T-helper 2 cell treated with Interferon-gamma antibody and Interleukin-4, amounts not matched to agents 5 μg/mL and 100 μg/mL, for 36 hours (primary cell): Measurements from ENCODE around the gene VAV3.

Experiments
- DNase-seq: peaks from one replicate; pipeline ENCODE4 v3.0.0; 2021; ENCODE audit warnings: low spot score
- H3K27ac Mint-ChIP-seq: one replicate; pipeline ENCODE4 v1.8.0; 2021; ENCODE audit warnings: mild to moderate bottlenecking, mixed read lengths
- H3K27me3 Mint-ChIP-seq: one replicate; pipeline ENCODE4 v1.8.0; 2021; ENCODE audit warnings: low read depth, mixed read lengths
- H3K36me3 Mint-ChIP-seq: one replicate; pipeline ENCODE4 v1.8.0; 2021; ENCODE audit warnings: low read depth, mixed read lengths
- H3K4me1 Mint-ChIP-seq: one replicate; pipeline ENCODE4 v1.8.0; 2021; ENCODE audit warnings: low read depth, mixed read lengths
- H3K4me3 Mint-ChIP-seq: one replicate; pipeline ENCODE4 v1.8.0; 2022; ENCODE audit warnings: mild to moderate bottlenecking, moderate library complexity, mixed read lengths
- H3K9me3 Mint-ChIP-seq: one replicate; pipeline ENCODE4 v1.8.0; 2021; ENCODE audit warnings: mixed read lengths

VAV3 gene

GRCh38 chr1:107682467-107682866 lies 282.5 kb downstream of the VAV3 start:
- no peaks in the 10 kb centered on the region for H3K36me3 Mint-ChIP-seq
- no peak for DNase-seq
- peaks cover 2% of the 10 kb centered on the region for H3K27me3 Mint-ChIP-seq
- H3K27ac Mint-ChIP-seq, result no peak overlapping the region
- H3K4me1 Mint-ChIP-seq, result no peaks in the 10 kb centered on the region
- H3K4me3 Mint-ChIP-seq, result no peak overlapping the region
- no peaks in the 10 kb centered on the region for H3K9me3 Mint-ChIP-seq

GRCh38 chr1:107681001-107681479 lies 283.9 kb downstream of the VAV3 start:
- no peak overlapping the region for H3K4me3 Mint-ChIP-seq
- H3K4me1 Mint-ChIP-seq, result no peaks in the 10 kb centered on the region
- no peak for DNase-seq
- peaks cover 2% of the 10 kb centered on the region for H3K27me3 Mint-ChIP-seq
- H3K27ac Mint-ChIP-seq, result no peak overlapping the region
- no peaks in the 10 kb centered on the region for H3K36me3 Mint-ChIP-seq
- H3K9me3 Mint-ChIP-seq, result no peaks in the 10 kb centered on the region

DNA sequence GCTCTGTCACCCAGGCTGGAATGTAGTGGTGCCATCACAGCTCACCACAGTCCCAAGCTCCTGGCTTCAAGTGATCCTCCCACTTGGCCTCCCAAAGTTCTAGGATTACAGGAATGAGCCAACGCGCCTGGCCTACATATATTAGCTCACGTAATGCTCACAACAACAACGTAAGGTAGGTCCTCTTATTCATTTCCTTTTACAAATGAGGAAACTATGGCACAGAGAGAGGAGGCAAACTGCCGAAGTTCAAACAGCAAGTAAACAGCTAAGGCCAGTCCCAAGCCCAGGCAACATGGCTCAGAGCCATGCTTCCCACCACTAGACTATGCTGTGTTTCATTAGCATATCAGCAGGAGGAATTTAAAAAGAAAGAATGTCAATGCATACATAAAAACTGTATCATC lies 284.4 kb downstream of the VAV3 start:
- H3K4me3 Mint-ChIP-seq, result no peak overlapping the region
- no peak for DNase-seq
- no peaks in the 10 kb centered on the region for H3K36me3 Mint-ChIP-seq
- peaks cover 2% of the 10 kb centered on the region for H3K27me3 Mint-ChIP-seq
- no peaks in the 10 kb centered on the region for H3K9me3 Mint-ChIP-seq
- H3K27ac Mint-ChIP-seq, result no peak overlapping the region
- no peaks in the 10 kb centered on the region for H3K4me1 Mint-ChIP-seq

DNA sequence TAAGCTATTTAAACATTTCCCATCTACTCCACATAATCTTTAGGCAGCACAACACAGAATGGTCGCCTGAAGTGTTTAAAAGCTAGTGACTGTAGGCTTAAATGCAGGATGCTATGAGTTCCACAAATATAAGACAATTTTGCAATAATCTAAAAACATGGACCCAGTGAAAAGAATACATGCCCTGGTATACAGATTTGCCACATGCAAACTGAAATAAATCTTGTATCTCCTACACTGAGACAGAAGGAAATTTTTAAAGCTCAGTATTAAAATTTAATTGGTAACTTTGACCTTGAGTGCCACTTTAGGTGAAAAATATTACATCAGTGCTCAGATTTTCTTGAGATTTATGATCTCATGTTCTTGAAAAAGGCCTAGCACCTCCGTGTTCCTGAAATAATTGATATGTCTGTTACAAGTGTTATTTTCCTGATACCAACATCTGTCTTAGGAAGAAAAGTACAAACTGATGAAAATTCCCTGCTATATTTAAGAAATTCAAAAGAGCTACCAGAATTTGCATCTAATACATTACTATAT lies 285.5 kb downstream of the VAV3 start:
- DNase-seq, result no peak
- H3K4me1 Mint-ChIP-seq, result no peaks in the 10 kb centered on the region
- H3K27me3 Mint-ChIP-seq, result peaks cover 2% of the 10 kb centered on the region
- no peak overlapping the region for H3K4me3 Mint-ChIP-seq
- H3K27ac Mint-ChIP-seq, result no peak overlapping the region
- H3K9me3 Mint-ChIP-seq, result no peaks in the 10 kb centered on the region
- no peaks in the 10 kb centered on the region for H3K36me3 Mint-ChIP-seq

GRCh38 chr1:107678993-107679392 lies 286.0 kb downstream of the VAV3 start:
- Mint-ChIP-seq H3K4me3 (no peak overlapping the region), H3K27me3 (peaks cover 2% of the 10 kb centered on the region), H3K27ac (no peak overlapping the region), H3K36me3 (no peaks in the 10 kb centered on the region), H3K9me3 (no peaks in the 10 kb centered on the region), H3K4me1 (no peaks in the 10 kb centered on the region)
- DNase-seq, result no peak

DNA sequence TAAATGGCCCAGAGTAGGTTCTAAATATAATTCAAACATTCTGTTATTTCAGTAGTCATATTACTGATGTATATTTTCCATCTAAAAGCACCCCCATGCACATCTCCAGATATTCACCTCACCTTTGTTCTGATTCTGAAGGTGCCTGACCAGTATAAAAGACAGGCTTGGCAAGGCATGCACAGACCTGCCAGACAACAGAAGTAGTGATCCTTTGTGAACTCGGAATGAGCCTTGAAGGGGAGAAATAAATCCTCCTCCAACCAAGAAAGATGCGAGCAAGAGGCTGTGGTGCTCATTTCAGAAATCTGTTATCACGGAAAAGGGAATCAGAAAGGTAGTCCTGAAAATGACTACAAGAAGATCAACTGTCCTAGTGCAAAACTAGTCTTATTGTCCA lies 287.3 kb downstream of the VAV3 start:
- H3K9me3 Mint-ChIP-seq, result no peaks in the 10 kb centered on the region
- H3K4me1 Mint-ChIP-seq, result no peaks in the 10 kb centered on the region
- no peak overlapping the region for H3K4me3 Mint-ChIP-seq
- no peak overlapping the region for H3K27ac Mint-ChIP-seq
- H3K36me3 Mint-ChIP-seq, result no peaks in the 10 kb centered on the region
- DNase-seq, result no peak
- peaks cover 2% of the 10 kb centered on the region for H3K27me3 Mint-ChIP-seq

DNA sequence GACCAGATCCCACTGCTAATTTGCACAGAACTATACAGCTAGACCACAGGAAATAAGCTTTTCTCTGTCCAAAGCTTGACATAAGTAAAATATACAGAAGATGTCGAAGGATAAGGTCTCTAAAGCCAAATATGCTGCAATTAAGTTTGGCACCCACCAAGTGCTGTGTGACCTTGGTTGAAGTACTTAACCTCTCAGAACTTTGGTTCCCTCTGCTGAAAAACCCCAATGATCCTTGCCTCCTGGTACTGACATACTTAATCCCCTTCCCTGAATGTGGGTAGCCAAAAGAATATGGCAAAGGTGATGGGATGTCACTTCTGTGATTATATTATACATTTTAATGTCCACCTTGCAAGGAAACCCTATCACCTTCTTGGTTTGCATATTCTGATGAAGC lies 290.5 kb downstream of the VAV3 start:
- H3K4me3 Mint-ChIP-seq, result no peak overlapping the region
- H3K9me3 Mint-ChIP-seq, result no peaks in the 10 kb centered on the region
- peaks cover 2% of the 10 kb centered on the region for H3K27me3 Mint-ChIP-seq
- H3K36me3 Mint-ChIP-seq, result no peaks in the 10 kb centered on the region
- no peak overlapping the region for H3K27ac Mint-ChIP-seq
- no peak for DNase-seq
- H3K4me1 Mint-ChIP-seq, result no peaks in the 10 kb centered on the region

GRCh38 chr1:107673006-107673405 lies 292.0 kb downstream of the VAV3 start:
- H3K9me3 Mint-ChIP-seq, result no peaks in the 10 kb centered on the region
- no peaks in the 10 kb centered on the region for H3K4me1 Mint-ChIP-seq
- H3K27ac Mint-ChIP-seq, result no peak overlapping the region
- H3K4me3 Mint-ChIP-seq, result no peak overlapping the region
- no peaks in the 10 kb centered on the region for H3K36me3 Mint-ChIP-seq
- H3K27me3 Mint-ChIP-seq, result no peaks in the 10 kb centered on the region
- DNase-seq, result no peak

GRCh38 chr1:107670397-107671040 lies 294.5 kb downstream of the VAV3 start:
- Mint-ChIP-seq H3K27me3 (no peaks in the 10 kb centered on the region), H3K4me1 (no peaks in the 10 kb centered on the region), H3K36me3 (no peaks in the 10 kb centered on the region), H3K4me3 (no peak overlapping the region), H3K27ac (no peak overlapping the region), H3K9me3 (no peaks in the 10 kb centered on the region)
- no peak for DNase-seq

DNA sequence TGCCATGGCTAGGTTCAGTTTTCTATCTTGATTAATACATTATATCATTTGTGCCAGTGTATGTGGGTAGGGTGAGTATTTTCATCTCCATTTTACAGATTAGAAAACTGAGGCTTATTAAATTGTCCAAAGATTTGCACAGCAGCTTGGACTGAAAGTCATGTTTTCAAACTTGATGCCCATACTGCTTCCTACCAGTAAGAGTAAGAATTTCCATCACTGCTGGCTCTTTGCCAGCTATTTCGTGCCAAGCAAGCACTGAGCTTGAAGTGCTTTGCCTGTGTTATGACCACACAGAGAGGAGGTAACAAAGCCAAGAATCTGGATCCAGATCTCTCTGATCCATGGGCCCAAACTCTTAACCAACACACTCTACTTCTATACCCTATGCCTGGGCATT lies 295.0 kb downstream of the VAV3 start:
- Mint-ChIP-seq H3K9me3 (no peaks in the 10 kb centered on the region), H3K27me3 (no peaks in the 10 kb centered on the region), H3K4me1 (no peaks in the 10 kb centered on the region), H3K36me3 (no peaks in the 10 kb centered on the region), H3K4me3 (no peak overlapping the region), H3K27ac (no peak overlapping the region)
- DNase-seq, result no peak

DNA sequence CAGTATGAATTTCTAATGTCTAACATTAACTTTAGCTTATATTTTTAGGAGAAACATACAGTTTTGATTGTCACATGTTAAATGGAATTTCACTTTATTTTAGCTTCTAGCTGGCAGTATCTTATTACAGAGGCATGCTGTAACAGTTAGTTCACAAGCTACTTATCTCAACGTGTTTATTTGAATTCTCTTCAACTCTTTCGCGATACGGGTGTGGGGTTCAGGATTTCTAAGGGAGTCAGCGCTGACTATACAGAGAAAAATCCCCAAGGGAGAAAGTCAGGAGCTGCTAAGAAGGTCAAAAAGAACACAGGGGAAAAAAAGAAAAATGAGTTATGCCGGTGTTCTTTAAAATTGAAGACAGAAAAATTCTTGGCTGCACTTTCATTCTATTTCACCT lies 296.2 kb downstream of the VAV3 start:
- H3K27me3 Mint-ChIP-seq, result no peaks in the 10 kb centered on the region
- no peak overlapping the region for H3K4me3 Mint-ChIP-seq
- no peak for DNase-seq
- no peaks in the 10 kb centered on the region for H3K4me1 Mint-ChIP-seq
- no peaks in the 10 kb centered on the region for H3K36me3 Mint-ChIP-seq
- H3K9me3 Mint-ChIP-seq, result no peaks in the 10 kb centered on the region
- H3K27ac Mint-ChIP-seq, result no peak overlapping the region

DNA sequence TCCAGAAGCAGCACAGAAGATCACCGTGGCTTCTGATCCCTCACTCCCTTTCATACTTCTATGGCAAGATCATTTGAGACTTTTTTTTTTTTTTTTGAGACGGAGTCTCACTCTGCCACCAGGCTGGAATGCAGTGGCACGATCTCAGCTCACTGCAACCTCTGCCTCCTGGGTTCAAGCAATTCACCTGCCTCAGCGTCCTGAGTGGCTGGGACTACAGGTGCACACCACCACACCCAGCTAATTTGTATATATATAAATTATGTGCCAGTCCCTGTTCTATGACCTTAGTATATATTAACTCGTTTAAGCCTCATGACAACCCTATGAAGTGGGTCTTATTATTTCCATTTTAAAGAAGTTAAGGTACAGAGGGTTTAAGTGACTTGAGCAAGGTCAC lies 298.5 kb downstream of the VAV3 start:
- Mint-ChIP-seq H3K36me3 (no peaks in the 10 kb centered on the region), H3K4me3 (no peak overlapping the region), H3K27ac (no peak overlapping the region), H3K9me3 (no peaks in the 10 kb centered on the region), H3K27me3 (no peaks in the 10 kb centered on the region), H3K4me1 (no peaks in the 10 kb centered on the region)
- no peak for DNase-seq

DNA sequence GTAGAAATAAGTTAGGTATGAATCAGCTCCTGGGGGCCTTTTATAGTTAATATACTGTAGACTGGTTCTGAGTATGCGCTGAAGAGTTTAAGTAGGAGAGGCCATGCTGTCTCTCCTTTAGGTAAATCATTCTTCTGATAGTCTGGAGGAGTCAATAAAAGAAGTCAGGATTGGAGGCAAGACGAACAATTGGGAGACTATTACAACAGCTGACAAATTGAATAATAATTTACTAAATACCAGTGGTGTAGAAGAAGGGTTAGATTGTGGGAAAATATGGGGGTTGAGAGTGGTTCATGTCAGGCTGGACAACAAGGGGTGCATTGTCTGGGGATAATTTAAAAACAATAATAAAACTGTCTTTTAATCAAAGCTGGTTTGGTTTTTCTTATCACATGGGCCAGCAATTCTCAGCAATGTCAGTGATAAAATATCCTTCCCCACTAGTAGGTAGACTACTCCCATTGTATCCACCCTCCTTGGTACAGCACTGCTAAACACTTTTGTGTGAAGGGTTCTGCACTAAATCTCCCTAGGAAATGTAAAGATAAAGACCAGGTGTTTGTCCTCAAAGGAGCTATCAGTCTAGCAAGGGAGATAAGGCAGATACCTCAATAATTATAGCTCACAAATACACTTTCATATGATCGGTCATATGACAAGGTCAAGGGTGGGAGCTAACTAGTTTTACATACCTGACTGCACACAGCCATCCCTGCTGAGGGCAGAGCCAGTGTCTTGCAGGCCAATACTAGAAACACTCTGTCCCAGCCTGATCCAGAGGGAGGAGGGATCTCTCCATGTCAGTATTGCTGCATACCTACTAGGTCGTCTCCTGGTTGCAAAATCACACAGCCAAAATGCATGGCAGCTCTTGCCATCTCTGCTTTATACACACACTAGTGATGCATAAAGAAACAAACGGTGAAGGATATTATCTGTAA lies 299.7 kb downstream of the VAV3 start:
- H3K36me3 Mint-ChIP-seq, result no peaks in the 10 kb centered on the region
- no peaks in the 10 kb centered on the region for H3K4me1 Mint-ChIP-seq
- H3K27me3 Mint-ChIP-seq, result no peaks in the 10 kb centered on the region
- no peaks in the 10 kb centered on the region for H3K9me3 Mint-ChIP-seq
- no peak for DNase-seq
- no peak overlapping the region for H3K27ac Mint-ChIP-seq
- H3K4me3 Mint-ChIP-seq, result no peak overlapping the region

GRCh38 chr1:107662971-107663370 lies 302.0 kb downstream of the VAV3 start:
- Mint-ChIP-seq H3K4me3 (no peak overlapping the region), H3K36me3 (no peaks in the 10 kb centered on the region), H3K27ac (no peak overlapping the region), H3K4me1 (no peaks in the 10 kb centered on the region), H3K27me3 (no peaks in the 10 kb centered on the region), H3K9me3 (no peaks in the 10 kb centered on the region)
- DNase-seq, result no peak
